HepG2 (cell line): Measurements from ENCODE around the gene TPST1. TPM values are rescaled to one million over a fixed set of nuclear protein-coding genes. Genes with fewer than 3 reads are reported as not detected.

Source experiments
- ATAC-seq: fragments of 200-7000 bp; cut with Tn5 transposase; 3 replicates; pipeline ENCODE4 v1.9.1; 2020; ENCODE audit warnings: mild to moderate bottlenecking, moderate library complexity
- BruUV-seq: library from RNA; stranded (reverse); fragments of 400-500 nt; replicated peaks from 2 replicates; lab custom pipeline; 2021; lab: Mats Ljungman, UMichigan
- CTCF ChIA-PET: fragments of 300-600 bp; formaldehyde crosslinking; extraction: SDS; loops from one replicate; lab custom pipeline; 2021; ENCODE audit warnings: low total read pairs, inconsistent platforms, low intra/inter-chr PET ratio; lab: Yijun Ruan, JAX
- POLR2A ChIA-PET: fragments of 350-600 bp; sonication (Branson Sonifier 250); formaldehyde crosslinking; loops from one replicate; lab custom pipeline; 2020; ENCODE audit warnings: antibody characterized with exemption, inconsistent platforms; lab: Yijun Ruan, JAX
- DNase-seq: peaks from one replicate; pipeline ENCODE4 v3.0.0-alpha.2; 2015; ENCODE audit warnings: low spot score
- FAIRE-seq: peaks from 3 replicates; lab custom pipeline; 2011; peaks lifted over from hg19 to GRCh38; lab: Jason Lieb, UNC
- H2AFZ ChIP-seq: one replicate; pipeline ENCODE4 v1.6.1; 2011; ENCODE audit warnings: low read length, inconsistent platforms
- H3K27ac ChIP-seq: fragments of 300-600 bp; 3 replicates; pipeline ENCODE4 v1.8.0; 2011; ENCODE audit warnings: mixed run types, mild to moderate bottlenecking, mixed read lengths, low read length, inconsistent platforms; ENCODE audit not compliant: insufficient read depth; ENCODE audit errors: extremely low read length
- H3K27me3 ChIP-seq, 2 experiments: fragments of 200-600 bp in 1 of 2; 2 replicates in 1 of 2; 3 replicates in 1 of 2; pipeline versions ENCODE4 v1.6.0 to v1.8.0; 2011; ENCODE audit warnings: low read length in 2 of 2, mild to moderate bottlenecking in 2 of 2, moderate library complexity in 2 of 2, inconsistent platforms in 1 of 2; ENCODE audit not compliant: insufficient read depth in 2 of 2, control insufficient read depth in 1 of 2
- H3K36me3 ChIP-seq, 2 experiments: fragments of 200-600 bp in 1 of 2; replicated peaks in 1 of 2; 2 replicates in 1 of 2; 3 replicates in 1 of 2; pipeline versions ENCODE4 v1.5.1 to v1.8.0; 2011; ENCODE audit warnings: low read length in 2 of 2, inconsistent platforms in 1 of 2; ENCODE audit not compliant: insufficient read depth in 2 of 2, control insufficient read depth in 1 of 2
- H3K4me1 ChIP-seq: 2 replicates; pipeline ENCODE4 v1.5.1; 2012; ENCODE audit warnings: low read length, inconsistent platforms; ENCODE audit not compliant: insufficient read depth
- H3K4me2 ChIP-seq: 2 replicates; pipeline ENCODE4 v1.6.0; 2011; ENCODE audit warnings: low read depth, low read length, inconsistent platforms
- H3K4me3 ChIP-seq, 3 experiments: fragments of 200-600 bp in 1 of 3; sonication (generic), shearing (Covaris generic) in 1 of 3; replicated peaks in 1 of 3; 2 replicates each; pipeline ENCODE4 v1.5.1; 2011 to 2016; ENCODE audit warnings: low read length in 3 of 3, inconsistent platforms in 2 of 3, low read depth in 2 of 3, mild to moderate bottlenecking in 2 of 3, control low read depth in 1 of 3, mixed read lengths in 1 of 3; ENCODE audit not compliant: insufficient read depth in 1 of 3
- H3K79me2 ChIP-seq: one replicate; pipeline ENCODE4 v1.6.1; 2011; ENCODE audit warnings: low read length, inconsistent platforms; ENCODE audit not compliant: insufficient read depth
- H3K9ac ChIP-seq: 2 replicates; pipeline ENCODE4 v1.6.0; 2011; ENCODE audit warnings: mild to moderate bottlenecking, low read depth, low read length, inconsistent platforms; ENCODE audit not compliant: insufficient read depth
- H3K9me3 ChIP-seq: 2 replicates; pipeline ENCODE4 v1.5.1; 2012; ENCODE audit warnings: mild to moderate bottlenecking, low read length
- H4K20me1 ChIP-seq: 2 replicates; pipeline ENCODE4 v1.6.0; 2011; ENCODE audit warnings: inconsistent platforms, mild to moderate bottlenecking, low read length, moderate library complexity; ENCODE audit not compliant: insufficient read depth
- ARNT2 ChIP-seq: sonication (generic); formaldehyde crosslinking; IDR thresholded peaks from 2 replicates; pipeline ENCODE4 v1.8.0; 2022; ENCODE audit warnings: mild to moderate bottlenecking, low read depth, missing genetic modification reagents, moderate library complexity
- JUNB ChIP-seq: sonication (generic); formaldehyde crosslinking; IDR thresholded peaks from 2 replicates; pipeline ENCODE4 v1.8.0; 2022; ENCODE audit warnings: missing genetic modification reagents, mild to moderate bottlenecking, borderline replicate concordance
- MTA3 ChIP-seq: sonication (generic); formaldehyde crosslinking; IDR thresholded peaks from 2 replicates; pipeline ENCODE4 v1.4.0; 2020; ENCODE audit warnings: missing genetic modification reagents
- PAX8 ChIP-seq: sonication (generic); formaldehyde crosslinking; IDR thresholded peaks from 2 replicates; pipeline ENCODE4 v1.8.0; 2022; ENCODE audit warnings: mild to moderate bottlenecking, missing genetic modification reagents, borderline replicate concordance
- PAXIP1 ChIP-seq: sonication (generic); formaldehyde crosslinking; conservative IDR thresholded peaks from 2 replicates; pipeline ENCODE4 v1.4.0; 2020; ENCODE audit warnings: mild to moderate bottlenecking, missing genetic modification reagents, moderate library complexity
- ZBTB46 ChIP-seq: sonication (generic); formaldehyde crosslinking; IDR thresholded peaks from 2 replicates; pipeline ENCODE4 v1.4.0; 2020; ENCODE audit warnings: mild to moderate bottlenecking, missing genetic modification reagents, borderline replicate concordance
- ZKSCAN1 ChIP-seq: fragments of 150-350 bp; IDR thresholded peaks from 2 replicates; pipeline ENCODE4 v1.6.1; 2014; ENCODE audit warnings: low read length
- ZNF160 ChIP-seq: sonication (generic); formaldehyde crosslinking; IDR thresholded peaks from 2 replicates; pipeline ENCODE4 v1.8.0; 2022; ENCODE audit warnings: mild to moderate bottlenecking, inconsistent platforms, missing genetic modification reagents
- whole genome bisulfite sequencing: methylation state at CpG from one replicate; pipeline ENCODE4 v1.1.6; 2017; ENCODE audit warnings: low lambda C conversion rate; 5-methylcytosine and 5-hydroxymethylcytosine counted together
- in situ Hi-C: cut with HindIII; loops from 2 replicates; pipeline ENCODE4 v1.10.0; 2017; ENCODE audit warnings: low pct_unique_long_range_greater_than_20kb; ENCODE audit not compliant: extremely low pct_ligation_motif_present
- intact Hi-C: fragments of 100-400 bp; cut with micrococcal nuclease; formaldehyde crosslinking; loops from one replicate; pipeline ENCODE4 v1.10.0; 2022; ENCODE audit not compliant: unreplicated experiment
- polyA plus RNA-seq, 8 experiments: library from polyadenylated mRNA; depleted of rRNA in 3 of 8; stranded (reverse) in 7 of 8; unstranded in 1 of 8; fragments of >200 nt; fragmentation: Illumina TruSeq in 4 of 8; extraction: Trizol in 4 of 8; gene quantifications; 2 replicates each; pipeline versions ENCODE4 v1.2.1 to v1.2.3, GENCODE V29; 2011 to 2016; ENCODE audit warnings: low read depth in 4 of 8, missing spikeins in 1 of 8, mixed read lengths in 1 of 8; ENCODE audit not compliant: insufficient read depth in 1 of 8
- total RNA-seq, 5 experiments: library from RNA; depleted of rRNA; stranded (reverse); fragments of >200 nt; fragmentation: Illumina TruSeq; extraction: Trizol; gene quantifications; 2 replicates each; pipeline ENCODE4 v1.2.3, GENCODE V29; 2016; ENCODE audit warnings: low read depth in 1 of 5
- TF ChIP-seq, protein P1 (sequence below): sonication (generic); formaldehyde crosslinking; IDR thresholded peaks from 2 replicates; pipeline ENCODE4 v1.4.0; 2020; ENCODE audit warnings: missing genetic modification reagents

Gene TPST1
- total and polyA plus RNA-seq, 2 of the 13 experiments (the other 11 are each of a cell fraction or from before 2014, with no cell fraction given) = 24.3 to 34.1 TPM

- H3K4me2 ChIP-seq = no peak overlapping the region
- ChIA-PET CTCF (no interaction called here), POLR2A (interaction anchor here (1.2 kb wide), 1 partner anchor 8 kb away, joined by 6 read pairs; no protein-coding TSS in a partner anchor)
- FAIRE-seq (no peak), ATAC-seq (no peak), DNase-seq (no peak)
- TF ChIP-seq ZNF160 (CRISPR knock-in tag) (no peak), ZKSCAN1 (peak; percentile 55; the same call in 1 of the 2 replicates)
- H2AFZ ChIP-seq = no peak overlapping the region
- no peak overlapping the region for H3K27ac ChIP-seq
- peaks cover 3% of the 10 kb centered on the region for H3K79me2 ChIP-seq
- H3K36me3 ChIP-seq = no peaks in the 10 kb centered on the region; a peak in 1 of 5 replicates
- peaks cover 37% of the 10 kb centered on the region for H3K4me1 ChIP-seq
- no peaks in the 10 kb centered on the region for H3K27me3 ChIP-seq
- 90% methylated on average over 2 of the region's 2 CpGs for WGBS
- H3K9me3 ChIP-seq = no peaks in the 10 kb centered on the region
- no peak overlapping the region for H3K9ac ChIP-seq
- intact Hi-C loops (no loop called here), in situ Hi-C loops (no loop called here)
- no peaks in the 10 kb centered on the region for H4K20me1 ChIP-seq
- no peak overlapping the region for H3K4me3 ChIP-seq
- BruUV-seq = no TSS peak
Measured at GRCh38 chr7:66246554-66247171, 41.5 kb downstream of the TPST1 start.

GRCh38 chr7:66247380-66248078, 42.4 kb downstream of the TPST1 start:
- Histone ChIP-seq H3K9ac (no peak overlapping the region), H3K9me3 (no peaks in the 10 kb centered on the region), H3K4me1 (peaks cover 37% of the 10 kb centered on the region), H3K79me2 (peaks cover 3% of the 10 kb centered on the region), H4K20me1 (no peaks in the 10 kb centered on the region), H3K27ac (no peak overlapping the region), H3K4me2 (no peak overlapping the region), H3K27me3 (no peaks in the 10 kb centered on the region), H2AFZ (no peak overlapping the region), H3K36me3 (no peaks in the 10 kb centered on the region), H3K4me3 (no peak overlapping the region)
- FAIRE-seq (no peak), ATAC-seq (no peak), DNase-seq (no peak)
- in situ Hi-C loops (no loop called here), intact Hi-C loops (no loop called here)
- BruUV-seq = no TSS peak
- 97% methylated on average over 4 of the region's 4 CpGs for WGBS
- CTCF ChIA-PET = no interaction called here
- POLR2A ChIA-PET = interaction anchor here (1.2 kb wide), 1 partner anchor 9 kb away, joined by 6 read pairs; no protein-coding TSS in a partner anchor
- TF ChIP-seq PAX8 (CRISPR knock-in tag) (no peak), MTA3 (no peak), JUNB (no peak), ARNT2 (no peak), ZBTB46 (no peak), PAXIP1 (no peak)
- TF ChIP-seq, protein P1, sequence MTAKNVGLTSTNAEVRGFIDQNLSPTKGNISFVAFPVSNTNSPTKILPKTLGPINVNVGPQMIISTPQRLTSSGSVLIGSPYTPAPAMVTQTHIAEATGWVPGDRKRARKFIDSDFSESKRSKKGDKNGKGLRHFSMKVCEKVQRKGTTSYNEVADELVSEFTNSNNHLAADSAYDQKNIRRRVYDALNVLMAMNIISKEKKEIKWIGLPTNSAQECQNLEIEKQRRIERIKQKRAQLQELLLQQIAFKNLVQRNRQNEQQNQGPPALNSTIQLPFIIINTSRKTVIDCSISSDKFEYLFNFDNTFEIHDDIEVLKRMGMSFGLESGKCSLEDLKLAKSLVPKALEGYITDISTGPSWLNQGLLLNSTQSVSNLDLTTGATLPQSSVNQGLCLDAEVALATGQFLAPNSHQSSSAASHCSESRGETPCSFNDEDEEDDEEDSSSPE (CRISPR knock-in tag) = no peak
